GM19240 (cell line): ENCODE results near the gene PPM1M.

ENCODE experiments used
- DNase-seq: peaks from one replicate; pipeline ENCODE4 v3.0.0; 2011; ENCODE audit warnings: low spot score; ENCODE audit not compliant: insufficient read length

Gene PPM1M

GRCh38 chr3:52295671-52296208 is 50.2 kb downstream of the PPM1M start:
- no peak for DNase-seq

- no peak for DNase-seq
Observed at GRCh38 chr3:52297242-52298148, 51.9 kb downstream of the PPM1M start.

- no peak for DNase-seq
Observed at GRCh38 chr3:52298149-52299098, 52.9 kb downstream of the PPM1M start.

- no peak for DNase-seq
Observed at GRCh38 chr3:52299247-52299878, 53.8 kb downstream of the PPM1M start.
